Measurements from ENCODE around the gene KCNQ1. TPM values are rescaled to one million over a fixed set of nuclear protein-coding genes. Genes with fewer than 3 reads are reported as not detected.

Gene KCNQ1
- total and polyA plus RNA-seq, 7 donors, result 1.1 to 25.2 (median 3.8) TPM

- Histone ChIP-seq H3K27ac (no peak overlapping the region), H3K27me3 (peaks cover 18 to 83% (median 53%) of the 10 kb centered on the region in 3 donors), H3K9me3 (no peaks in the 10 kb centered on the region), H3K4me1 (peaks cover 0 to 15% (median 4%) of the 10 kb centered on the region in 4 donors), H3K36me3 (no peaks in the 10 kb centered on the region), H3K4me3 (no peak overlapping the region)
- intact Hi-C loops (cut with DNase I), result no loop called here
- 27 to 44% methylated on average over 15 of the region's 15 CpGs for WGBS, 2 donors
- TF ChIP-seq POLR2A (IDR thresholded peaks at IDR 0.05), result no peak
- TF ChIP-seq CTCF (IDR thresholded peaks at IDR 0.05), result no peak
- no peak for TF ChIP-seq EP300 (IDR thresholded peaks at IDR 0.05)
- TF ChIP-seq POLR2AphosphoS5 (IDR thresholded peaks at IDR 0.05), result no peak
- no peak for DNase-seq
Measured at GRCh38 chr11:2446590-2447252, 1.9 kb downstream of the KCNQ1 start.

GRCh38 chr11:2447253-2447950, 2.6 kb downstream of the KCNQ1 start:
- Histone ChIP-seq H3K4me3 (no peak overlapping the region), H3K27me3 (peaks cover 18 to 87% (median 53%) of the 10 kb centered on the region in 3 donors), H3K27ac (no peak overlapping the region), H3K9me3 (no peaks in the 10 kb centered on the region), H3K4me1 (peaks cover 0 to 15% (median 4%) of the 10 kb centered on the region in 4 donors), H3K36me3 (no peaks in the 10 kb centered on the region)
- DNase-seq, result no peak
- TF ChIP-seq POLR2A (IDR thresholded peaks at IDR 0.05), result no peak
- no peak for TF ChIP-seq EP300 (IDR thresholded peaks at IDR 0.05)
- no peak for TF ChIP-seq CTCF (IDR thresholded peaks at IDR 0.05)
- no peak for TF ChIP-seq POLR2AphosphoS5 (IDR thresholded peaks at IDR 0.05)
- WGBS, 2 donors, result 63 to 71% methylated on average over 12 of the region's 12 CpGs
- intact Hi-C loops (cut with DNase I), result no loop called here

- TF ChIP-seq POLR2A (IDR thresholded peaks at IDR 0.05), result no peak
- no peak for TF ChIP-seq POLR2AphosphoS5 (IDR thresholded peaks at IDR 0.05)
- TF ChIP-seq CTCF (IDR thresholded peaks at IDR 0.05), result no peak
- TF ChIP-seq EP300 (IDR thresholded peaks at IDR 0.05), result no peak
- 80 to 88% methylated on average over 10 of the region's 10 CpGs for WGBS, 2 donors
- no peaks in the 10 kb centered on the region for H3K36me3 ChIP-seq
- no peak for DNase-seq
- peaks cover 0 to 15% (median 4%) of the 10 kb centered on the region in 4 donors for H3K4me1 ChIP-seq
- H3K9me3 ChIP-seq, result no peaks in the 10 kb centered on the region
- intact Hi-C loops (cut with DNase I), result no loop called here
- peaks cover 18 to 89% (median 50%) of the 10 kb centered on the region in 3 donors for H3K27me3 ChIP-seq
- no peak overlapping the region for H3K27ac ChIP-seq
- H3K4me3 ChIP-seq, result no peak overlapping the region
Measured at GRCh38 chr11:2447951-2448650, 3.3 kb downstream of the KCNQ1 start.

GRCh38 chr11:2448661-2449547, 4.1 kb downstream of the KCNQ1 start:
- H3K27me3 ChIP-seq, result peaks cover 16 to 81% (median 42%) of the 10 kb centered on the region in 3 donors
- 93 to 95% methylated on average over 21 of the region's 21 CpGs for WGBS, 2 donors
- no peak overlapping the region for H3K4me3 ChIP-seq

More at GRCh38 chr11:2448661-2449547, 4.1 kb downstream of the KCNQ1 start:
- DNase-seq, result no peak
- TF ChIP-seq EP300 (IDR thresholded peaks at IDR 0.05) (no peak), POLR2AphosphoS5 (IDR thresholded peaks at IDR 0.05) (no peak), CTCF (IDR thresholded peaks at IDR 0.05) (no peak), POLR2A (IDR thresholded peaks at IDR 0.05) (no peak)
- H3K36me3 ChIP-seq, result no peaks in the 10 kb centered on the region
- intact Hi-C loops (cut with DNase I), result no loop called here
- H3K9me3 ChIP-seq, result no peaks in the 10 kb centered on the region
- peaks cover 0 to 15% (median 4%) of the 10 kb centered on the region in 4 donors for H3K4me1 ChIP-seq
- H3K27ac ChIP-seq, result no peak overlapping the region

All from sigmoid colon (tissue), 7 donors.